Embryonic facial prominence (tissue), 1 donor: Measurements from ENCODE around the gene SAPCD2.
"Not testable (repeated sequence)": the region's sequence is repeated elsewhere in the genome, so short reads cannot be mapped to it uniquely, and the experiment has no call there.

Experiments
- DNase-seq: peaks from one replicate; pipeline ENCODE4 v3.0.0-alpha.2; 2016; ENCODE audit errors: extremely low spot score

SAPCD2 gene

GRCh38 chr9:137048655-137049543, 21.5 kb downstream of the SAPCD2 start:
- no peak for DNase-seq

DNA sequence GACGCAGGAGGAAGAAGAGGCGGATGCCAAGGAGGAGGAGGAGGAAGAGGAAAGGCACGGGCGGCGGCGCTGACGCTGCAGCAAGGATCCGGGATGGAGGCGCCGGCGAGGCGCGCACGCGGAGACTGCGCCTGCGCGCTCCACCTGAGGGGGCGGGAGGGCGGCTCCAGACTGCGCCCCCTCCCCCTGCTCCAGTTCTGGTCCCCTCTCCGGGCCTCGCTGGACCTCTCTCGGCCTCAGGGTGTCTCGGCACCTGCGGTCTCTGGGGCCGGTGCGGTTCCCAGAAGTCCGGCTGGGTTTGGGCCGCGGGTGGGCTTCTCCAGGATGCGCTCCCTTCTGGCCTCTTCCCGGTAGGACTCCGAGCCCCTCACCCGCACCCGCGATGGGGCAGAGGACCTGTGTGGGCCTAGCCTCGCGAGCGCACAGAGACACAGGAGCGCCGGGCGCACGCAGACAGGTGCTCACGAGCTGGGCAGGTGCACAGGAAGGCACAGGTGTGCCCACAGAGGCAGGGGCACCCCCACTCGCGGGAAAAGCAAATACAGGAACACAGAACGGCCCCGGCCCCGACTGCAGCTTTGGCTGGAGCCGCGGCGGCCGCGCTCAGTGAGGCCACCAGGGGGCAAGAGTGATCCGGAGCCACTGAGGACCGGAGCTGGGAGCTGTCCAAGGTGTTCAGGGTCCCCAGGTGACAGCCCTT, 24.1 kb downstream of the SAPCD2 start, which contains the start of gene NPDC1:
NPDC1 (minus strand) TSS at position 90 of the 700 bp plus-strand sequence. CDS start 188 bp downstream, outside the sequence.
- no peak for DNase-seq

DNA sequence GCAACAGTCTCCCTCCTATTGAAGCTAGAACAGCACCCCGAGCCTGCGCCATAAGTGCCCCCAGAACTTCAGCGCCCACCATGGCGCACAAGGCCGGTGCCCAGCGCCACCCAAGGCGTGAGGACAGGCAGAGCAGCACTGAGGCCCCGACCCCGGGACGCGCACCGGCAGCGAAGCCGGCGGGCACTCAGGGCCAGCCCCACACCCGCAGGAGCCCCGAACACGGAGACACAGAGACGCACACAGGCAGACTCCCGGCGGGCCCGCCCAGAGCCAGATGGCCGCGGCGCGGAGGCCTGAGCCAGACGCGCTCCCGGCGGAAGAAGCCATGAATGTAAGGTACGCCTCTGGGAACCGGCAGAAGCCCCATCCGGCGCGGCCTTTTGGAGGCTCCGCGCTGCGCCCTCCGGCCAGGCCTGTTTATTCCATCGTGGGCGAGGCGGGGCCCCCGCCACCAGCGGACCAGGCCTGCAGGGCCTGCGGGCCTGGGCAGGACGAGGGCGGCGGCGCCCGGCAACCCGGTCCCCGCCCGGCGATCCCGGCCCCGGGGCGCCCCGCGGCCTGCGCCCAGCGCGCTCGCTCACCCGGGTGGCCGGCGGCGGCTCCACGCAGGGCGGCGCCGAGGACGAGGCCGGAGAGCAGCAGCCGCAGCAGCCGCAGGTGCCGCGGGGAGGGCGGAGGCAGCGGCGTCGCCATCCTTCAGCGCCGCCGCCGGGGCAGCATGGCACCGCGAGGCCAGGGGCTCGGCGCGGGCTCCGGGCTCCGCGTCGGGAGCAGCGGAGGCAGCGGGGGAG, 24.9 kb downstream of the SAPCD2 start:
- no peak for DNase-seq

DNA sequence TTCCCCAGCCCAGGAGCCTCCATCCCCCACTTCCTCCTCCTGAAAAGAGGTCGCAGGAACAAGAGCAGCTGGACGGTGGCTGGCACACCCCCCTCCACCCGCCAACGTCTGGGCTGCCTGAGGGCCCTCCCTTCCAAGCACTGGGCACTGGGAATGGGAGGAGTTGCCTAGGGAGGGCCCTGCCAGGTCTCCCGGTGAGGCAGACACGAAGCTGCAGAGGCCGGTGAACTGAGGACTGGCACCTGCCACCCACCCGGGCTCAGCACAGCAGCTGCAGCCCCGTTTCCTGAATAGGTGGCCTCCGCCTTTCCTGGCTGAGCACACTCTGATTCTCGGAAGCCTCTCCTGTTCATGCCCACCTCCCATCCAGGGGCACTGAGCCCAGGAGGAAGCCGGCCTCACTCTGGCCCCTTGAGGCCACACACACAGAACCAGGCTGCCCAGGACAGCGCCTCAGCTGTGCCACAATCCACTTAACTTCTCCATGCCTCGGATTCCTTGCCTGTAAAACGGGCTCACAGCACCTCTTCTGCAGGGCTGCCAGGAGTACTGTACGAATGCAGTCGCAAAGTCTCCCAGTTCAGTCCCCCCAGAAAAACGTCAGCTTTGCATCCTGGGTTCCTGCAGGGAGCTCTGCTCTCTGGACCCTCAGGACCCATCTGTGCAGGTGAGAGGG, 25.7 kb downstream of the SAPCD2 start:
- DNase-seq, result no peak

DNA sequence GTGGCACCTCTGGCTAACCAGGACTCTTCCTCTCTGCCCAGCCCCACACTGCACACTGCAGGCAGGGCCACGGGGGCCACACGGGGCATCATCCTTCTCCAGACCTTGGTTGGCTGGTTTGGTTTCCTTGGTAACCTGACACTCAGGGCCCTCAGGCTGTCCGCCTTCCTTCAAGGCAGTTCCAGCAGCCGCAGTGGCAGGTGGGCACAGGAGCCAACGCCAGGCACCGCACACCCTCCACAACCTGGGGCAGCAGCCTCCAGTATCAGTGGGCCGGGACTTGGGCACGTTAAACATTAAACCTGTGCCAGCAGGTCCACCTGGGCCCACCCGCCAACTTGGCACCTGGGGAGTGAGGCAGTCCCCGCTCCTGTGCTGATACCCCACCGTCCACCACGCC, 26.3 kb downstream of the SAPCD2 start:
- DNase-seq, result no peak

GRCh38 chr9:137042751-137043727, 27.3 kb downstream of the SAPCD2 start:
- no peak for DNase-seq

DNA sequence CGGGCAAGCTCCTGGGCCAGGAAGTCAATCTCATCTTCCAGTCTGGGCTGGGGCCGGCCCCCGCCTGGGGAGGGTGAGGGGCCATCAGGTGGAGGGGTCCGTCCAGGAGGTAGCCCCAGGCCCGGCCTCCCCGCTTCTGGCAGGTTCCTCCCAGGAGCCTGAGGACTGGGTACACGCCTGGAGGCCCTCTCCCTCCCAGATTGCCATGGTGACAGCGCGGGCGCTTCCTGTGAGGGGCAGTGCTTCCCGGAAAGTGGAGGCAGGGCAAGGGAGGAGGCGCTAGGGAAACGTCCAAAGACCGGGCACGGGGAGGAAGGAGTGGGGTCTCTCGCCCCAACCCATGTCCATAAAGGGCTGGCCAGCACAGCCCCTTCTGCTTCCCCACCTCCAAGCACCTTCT, 29.2 kb downstream of the SAPCD2 start:
- no peak for DNase-seq

DNA sequence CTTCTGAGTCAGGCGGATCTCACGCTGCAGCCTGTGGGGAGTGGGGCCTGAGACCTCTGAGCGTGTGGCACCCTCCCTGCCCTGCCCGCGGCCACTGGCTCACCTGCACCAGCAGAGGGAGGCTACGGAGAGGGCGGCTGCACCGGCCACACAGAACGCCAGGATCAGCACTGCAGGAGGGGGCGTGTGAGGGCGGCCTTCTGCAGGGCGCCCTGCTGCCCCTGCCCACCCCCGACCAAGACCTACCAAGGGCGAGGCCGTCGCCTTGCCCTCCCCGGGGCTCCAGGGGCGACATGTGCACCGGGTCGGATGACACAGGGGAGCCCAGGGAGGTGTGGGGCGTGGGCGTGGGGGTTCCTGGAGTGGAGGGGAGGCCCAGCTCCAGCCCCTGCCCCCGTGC, 29.8 kb downstream of the SAPCD2 start:
- no peak for DNase-seq

DNA sequence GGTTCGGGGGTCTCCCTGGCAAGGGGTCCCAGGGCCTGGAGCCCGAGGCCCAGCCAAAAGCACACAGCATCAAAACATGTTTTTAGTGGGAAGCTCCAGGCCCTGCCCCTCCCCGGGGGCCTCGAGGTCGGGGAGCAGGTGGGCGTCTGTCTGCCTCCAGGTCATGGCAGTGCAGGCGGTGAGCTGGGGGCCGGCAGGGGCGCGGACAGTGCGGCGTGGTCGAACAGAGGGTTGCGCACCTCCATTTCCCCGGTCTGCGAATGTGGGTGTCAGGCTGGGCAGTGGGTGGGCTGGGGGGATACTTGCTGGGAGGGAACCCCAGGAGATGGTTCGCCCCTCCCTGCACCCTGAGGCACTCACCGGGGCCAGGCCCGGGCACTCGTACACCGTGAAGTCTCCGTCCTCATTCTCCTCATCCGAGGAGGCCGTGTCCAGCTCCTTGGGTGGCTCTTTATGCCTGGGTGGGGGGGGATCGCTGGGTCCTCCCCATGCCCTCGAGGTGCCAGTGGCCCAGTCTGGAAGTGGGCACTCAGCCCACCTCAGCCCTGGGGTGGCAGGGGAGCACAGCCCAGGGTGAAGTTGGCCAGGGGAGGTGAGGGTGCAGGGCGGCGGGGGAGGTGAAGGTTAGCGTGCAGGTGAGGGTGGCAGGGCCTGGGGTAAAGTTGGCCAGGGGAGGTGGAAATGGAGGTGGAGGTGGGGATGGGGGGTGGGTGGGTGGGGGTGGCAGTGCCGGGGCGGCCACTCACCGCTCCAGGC, 30.6 kb downstream of the SAPCD2 start:
- DNase-seq, result no peak

- DNase-seq, result no peak
Observed at GRCh38 chr9:137038916-137039315, 31.4 kb downstream of the SAPCD2 start.

GRCh38 chr9:137037483-137037882, 32.9 kb downstream of the SAPCD2 start:
- DNase-seq, result no peak

- no peak for DNase-seq
Observed at GRCh38 chr9:137037035-137037434, 33.3 kb downstream of the SAPCD2 start.

DNA sequence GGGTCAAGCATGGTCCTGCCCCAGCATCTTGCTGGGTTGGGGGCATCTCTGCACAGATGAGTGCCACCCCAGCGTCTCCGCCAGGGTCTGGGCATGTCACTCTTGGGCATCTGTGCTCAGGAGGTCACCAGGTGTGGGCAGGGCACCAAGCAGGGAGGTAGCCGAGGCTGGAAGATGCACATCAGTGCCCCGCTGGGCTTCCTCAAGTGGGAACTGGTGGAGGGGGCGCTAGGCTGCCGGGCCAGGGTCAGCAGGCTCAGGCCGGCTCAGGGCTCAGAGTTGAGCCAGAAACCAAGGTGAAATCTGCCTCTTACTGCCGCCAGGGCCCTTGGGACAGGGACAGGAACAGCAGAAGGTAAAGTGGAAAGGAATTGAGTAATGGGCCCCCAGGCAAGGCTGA, 34.4 kb downstream of the SAPCD2 start:
- DNase-seq, result no peak

GRCh38 chr9:137035507-137035834, 34.9 kb downstream of the SAPCD2 start:
- DNase-seq, result no peak

- DNase-seq, result peak; percentile 77
Observed at GRCh38 chr9:137034709-137035506, 35.4 kb downstream of the SAPCD2 start.

- no peak for DNase-seq
Observed at GRCh38 chr9:137034039-137034708, 36.2 kb downstream of the SAPCD2 start.

DNA sequence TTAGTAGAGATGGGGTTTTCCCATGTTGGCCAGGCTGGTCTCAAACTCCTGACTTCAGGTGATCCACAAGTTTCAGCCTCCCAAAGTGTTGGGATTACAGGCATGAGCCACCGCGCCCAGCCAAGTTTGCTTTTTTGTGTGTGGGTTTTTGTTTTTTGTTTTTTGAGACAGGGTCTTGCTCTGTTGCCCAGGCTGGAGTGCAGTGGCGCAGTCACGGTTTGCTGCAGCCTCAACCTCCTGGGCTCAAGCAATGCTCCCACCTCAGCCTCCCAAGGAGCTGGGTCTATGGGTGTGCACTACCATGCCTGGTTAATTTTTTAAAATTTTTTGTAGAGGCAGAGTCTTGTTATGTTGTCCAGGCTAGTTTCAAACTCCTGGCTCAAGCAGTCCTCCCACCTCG, 36.9 kb downstream of the SAPCD2 start:
- DNase-seq, result not testable (repeated sequence)

GRCh38 chr9:137032858-137033257, 37.5 kb downstream of the SAPCD2 start:
- no peak for DNase-seq
